Fibroblast of lung (primary cell): ENCODE results near the gene CLDN7. TPM values are rescaled to one million over a fixed set of nuclear protein-coding genes. Genes with fewer than 3 reads are reported as not detected.

ENCODE experiments used
- DNase-seq, 2 donors: peaks; one replicate each; pipeline versions ENCODE4 v3.0.0 to v3.0.0-alpha.2; 2010; ENCODE audit warnings: low read depth in 2 of 2
- H2AFZ ChIP-seq: 2 replicates; pipeline ENCODE4 v1.5.1; 2012; ENCODE audit warnings: low read length, control low read depth, inconsistent platforms
- H3K27ac ChIP-seq: 2 replicates; pipeline ENCODE4 v1.5.1; 2011; ENCODE audit warnings: low read length, control low read depth; ENCODE audit not compliant: insufficient read depth
- H3K27me3 ChIP-seq: 2 replicates; pipeline ENCODE4 v1.5.1; 2011; ENCODE audit warnings: mild to moderate bottlenecking, low read length; ENCODE audit not compliant: control insufficient read depth, insufficient read depth
- H3K36me3 ChIP-seq: 2 replicates; pipeline ENCODE4 v1.5.1; 2011; ENCODE audit warnings: low read length; ENCODE audit not compliant: control insufficient read depth, insufficient read depth
- H3K4me1 ChIP-seq: 2 replicates; pipeline ENCODE4 v1.5.1; 2011; ENCODE audit warnings: low read length; ENCODE audit not compliant: control insufficient read depth, insufficient read depth; ENCODE audit errors: extremely low read depth
- H3K4me2 ChIP-seq: 2 replicates; pipeline ENCODE4 v1.5.1; 2011; ENCODE audit warnings: low read length, control low read depth; ENCODE audit not compliant: insufficient read depth; ENCODE audit errors: extremely low read depth
- H3K4me3 ChIP-seq, 4 experiments: fragments of 200-600 bp in 1 of 4; sonication (generic) in 1 of 4; replicated peaks in 1 of 4; 2 replicates each; pipeline ENCODE4 v1.5.1; 2011 to 2016; ENCODE audit warnings: low read length in 4 of 4, low read depth in 3 of 4, mild to moderate bottlenecking in 3 of 4, control low read depth in 2 of 4, inconsistent platforms in 1 of 4, mixed read lengths in 1 of 4; ENCODE audit not compliant: insufficient read depth in 1 of 4; ENCODE audit errors: control extremely low read depth in 1 of 4
- H3K79me2 ChIP-seq: 2 replicates; pipeline ENCODE4 v1.5.1; 2012; ENCODE audit warnings: mild to moderate bottlenecking, low read length, inconsistent platforms; ENCODE audit not compliant: control insufficient read depth, insufficient read depth
- H3K9ac ChIP-seq: 2 replicates; pipeline ENCODE4 v1.5.1; 2011; ENCODE audit warnings: mild to moderate bottlenecking, low read length, control low read depth; ENCODE audit not compliant: insufficient read depth
- H3K9me3 ChIP-seq: 2 replicates; pipeline ENCODE4 v1.5.1; 2012; ENCODE audit warnings: low read depth, low read length; ENCODE audit not compliant: control insufficient read depth, insufficient read depth
- H4K20me1 ChIP-seq: 2 replicates; pipeline ENCODE4 v1.5.1; 2011; ENCODE audit warnings: low read length; ENCODE audit not compliant: control insufficient read depth, insufficient read depth; ENCODE audit errors: extremely low read depth
- CTCF ChIP-seq, 2 donors: IDR thresholded peaks in 1 of 2; conservative IDR thresholded peaks in 1 of 2; 1 replicate in 1 of 2; 2 replicates in 1 of 2; pipeline ENCODE4 v1.5.1; 2011 to 2012; ENCODE audit warnings: low read length in 2 of 2, control low read depth in 1 of 2, inconsistent platforms in 1 of 2, low read depth in 1 of 2, mild to moderate bottlenecking in 1 of 2
- EZH2 ChIP-seq: IDR thresholded peaks from 2 replicates; pipeline ENCODE4 v1.5.1; 2012; ENCODE audit warnings: low read length, control low read depth, mild to moderate bottlenecking; ENCODE audit errors: missing control alignments
- polyA plus RNA-seq, 2 donors: library from polyadenylated mRNA; depleted of rRNA in 1 of 2; stranded (reverse) in 1 of 2; unstranded in 1 of 2; fragments of >200 nt; gene quantifications; 2 replicates each; pipeline ENCODE4 v1.2.1, GENCODE V29; 2011 to 2012; ENCODE audit warnings: missing spikeins in 1 of 2
- total RNA-seq: library from RNA; depleted of rRNA; stranded (reverse); fragments of >200 nt; gene quantifications from 2 replicates; pipeline ENCODE4 v1.2.1, GENCODE V29; 2014

Gene CLDN7
- total and polyA plus RNA-seq, 2 donors (not counting 1 experiment from before 2014, with no cell fraction given) = 1.0 to 17.2 TPM

- no peak for TF ChIP-seq CTCF (conservative IDR thresholded peaks at IDR 0.05 in 1 of 2, IDR thresholded peaks at IDR 0.05 in 1 of 2; ENCODE audit: low read depth in 1 of 2, low read length in 2 of 2)
- no peak for TF ChIP-seq EZH2
- Histone ChIP-seq H3K4me3 (peak overlapping the region; percentile 73 to 98 (median 93)), H3K27me3 (no peaks in the 10 kb centered on the region), H3K4me2 (peak overlapping the region; percentile 74), H3K27ac (peak overlapping the region; percentile 95), H2AFZ (no peak overlapping the region), H4K20me1 (no peaks in the 10 kb centered on the region), H3K36me3 (peaks cover 26% of the 10 kb centered on the region), H3K4me1 (peaks cover 5% of the 10 kb centered on the region), H3K9ac (peak overlapping the region; percentile 91), H3K79me2 (peaks cover 49% of the 10 kb centered on the region), H3K9me3 (no peaks in the 10 kb centered on the region)
- peak; percentile 80 to 83 for DNase-seq
Observed at GRCh38 chr17:7308625-7309433, 46.6 kb upstream of the CLDN7 start.

GRCh38 chr17:7307686-7308624 lies 45.7 kb upstream of the CLDN7 start:
- TF ChIP-seq EZH2 (no peak), CTCF (conservative IDR thresholded peaks at IDR 0.05 in 1 of 2, IDR thresholded peaks at IDR 0.05 in 1 of 2; ENCODE audit: low read depth in 1 of 2, low read length in 2 of 2) (no peak)
- Histone ChIP-seq H3K27ac (peak overlapping the region; percentile 95), H3K9me3 (no peaks in the 10 kb centered on the region), H3K4me1 (no peaks in the 10 kb centered on the region), H3K36me3 (peaks cover 20% of the 10 kb centered on the region), H3K4me3 (peak overlapping the region; percentile 73 to 98 (median 93)), H3K4me2 (peak overlapping the region; percentile 74), H4K20me1 (no peaks in the 10 kb centered on the region), H3K9ac (peak overlapping the region; percentile 91), H3K27me3 (no peaks in the 10 kb centered on the region), H3K79me2 (peaks cover 45% of the 10 kb centered on the region), H2AFZ (no peak overlapping the region)
- DNase-seq = peak in 1 of 2 donors; percentile 41
